GM20000 (cell line): ENCODE results near the gene KIFC3.

ENCODE experiments used
- DNase-seq: peaks from one replicate; pipeline ENCODE4 v3.0.0; 2012; ENCODE audit warnings: low spot score
- CTCF ChIP-seq: IDR thresholded peaks from 2 replicates; pipeline ENCODE4 v1.5.1; 2012; ENCODE audit warnings: mild to moderate bottlenecking, control low read depth; ENCODE audit errors: extremely low read depth, missing control alignments

The KIFC3 gene

GRCh38 chr16:57744642-57744903 is 57.7 kb downstream of the KIFC3 start:
- no peak for TF ChIP-seq CTCF
- DNase-seq: no peak

GRCh38 chr16:57743886-57744641 is 58.2 kb downstream of the KIFC3 start:
- DNase-seq: no peak
- TF ChIP-seq CTCF: no peak

- no peak for DNase-seq
- no peak for TF ChIP-seq CTCF
These were observed 58.8 kb downstream of the KIFC3 start for GRCh38 chr16:57743458-57743857.

GRCh38 chr16:57742543-57742942 is 59.7 kb downstream of the KIFC3 start:
- TF ChIP-seq CTCF: no peak
- DNase-seq: no peak

- no peak for DNase-seq
- TF ChIP-seq CTCF: no peak
These were observed 60.6 kb downstream of the KIFC3 start for GRCh38 chr16:57741660-57742191.

- no peak for TF ChIP-seq CTCF
These were observed 61.7 kb downstream of the KIFC3 start for GRCh38 chr16:57740423-57741071.

GRCh38 chr16:57739756-57740422 is 62.4 kb downstream of the KIFC3 start:
- TF ChIP-seq CTCF: no peak
- no peak for DNase-seq

More at GRCh38 chr16:57740423-57741071, 61.7 kb downstream of the KIFC3 start:
- DNase-seq: no peak
